Suprapubic skin (tissue), 4 donors: ENCODE results near the gene GNB1L. TPM values are rescaled to one million over a fixed set of nuclear protein-coding genes. Genes with fewer than 3 reads are reported as not detected.

ENCODE experiments used
- DNase-seq, 2 donors: peaks; one replicate each; pipeline ENCODE4 v3.0.0-alpha.2; 2019; ENCODE audit warnings: low spot score in 2 of 2
- H3K27ac ChIP-seq: fragments of 200-600 bp; sonication (generic); one replicate; pipeline ENCODE4 v1.5.1; 2019
- H3K27me3 ChIP-seq: fragments of 200-600 bp; sonication (generic); one replicate; pipeline ENCODE4 v1.5.1; 2019
- H3K36me3 ChIP-seq: fragments of 200-600 bp; sonication (generic); one replicate; pipeline ENCODE4 v1.5.1; 2019
- H3K4me1 ChIP-seq: fragments of 200-600 bp; sonication (generic); one replicate; pipeline ENCODE4 v1.5.1; 2019
- H3K4me3 ChIP-seq: fragments of 200-600 bp; sonication (generic); one replicate; pipeline ENCODE4 v1.5.1; 2019; ENCODE audit warnings: mild to moderate bottlenecking
- H3K9me3 ChIP-seq: fragments of 200-600 bp; sonication (generic); one replicate; pipeline ENCODE4 v1.5.1; 2019
- EP300 ChIP-seq: sonication (generic); formaldehyde crosslinking; IDR thresholded peaks from one replicate; pipeline ENCODE4 v1.6.1; 2017; ENCODE audit warnings: antibody characterized with exemption
- POLR2A ChIP-seq, 2 donors: fragments of 450-650 bp; IDR thresholded peaks; one replicate each; pipeline ENCODE4 v1.6.1; 2017; ENCODE audit warnings: antibody characterized with exemption in 2 of 2, mild to moderate bottlenecking in 2 of 2, moderate library complexity in 2 of 2
- POLR2AphosphoS5 ChIP-seq, 3 donors: sonication (generic); formaldehyde crosslinking; IDR thresholded peaks; one replicate each; pipeline ENCODE4 v1.6.1; 2017; ENCODE audit warnings: antibody characterized with exemption in 3 of 3
- WGBS: methylation state at CpG from one replicate; pipeline ENCODE4 v1.1.5; 2018; 5-methylcytosine and 5-hydroxymethylcytosine counted together
- total RNA-seq, 4 donors: library from RNA; depleted of rRNA; stranded (reverse); fragments of >200 nt; gene quantifications; one replicate each; pipeline ENCODE4 v1.1.0, GENCODE V29; 2016
- TF ChIP-seq, protein P1 (sequence below), 2 donors: fragments of 200-600 bp in 1 of 2; fragments of 450-650 bp in 1 of 2; sonication (generic) in 1 of 2; IDR thresholded peaks; one replicate each; pipeline ENCODE4 v1.5.1; 2016 to 2019; ENCODE audit warnings: antibody characterized with exemption in 2 of 2, mild to moderate bottlenecking in 1 of 2, moderate library complexity in 1 of 2

GNB1L gene
- total RNA-seq, 4 donors from 2014 or later: 6.3 to 14.6 (median 10.9) TPM

DNA sequence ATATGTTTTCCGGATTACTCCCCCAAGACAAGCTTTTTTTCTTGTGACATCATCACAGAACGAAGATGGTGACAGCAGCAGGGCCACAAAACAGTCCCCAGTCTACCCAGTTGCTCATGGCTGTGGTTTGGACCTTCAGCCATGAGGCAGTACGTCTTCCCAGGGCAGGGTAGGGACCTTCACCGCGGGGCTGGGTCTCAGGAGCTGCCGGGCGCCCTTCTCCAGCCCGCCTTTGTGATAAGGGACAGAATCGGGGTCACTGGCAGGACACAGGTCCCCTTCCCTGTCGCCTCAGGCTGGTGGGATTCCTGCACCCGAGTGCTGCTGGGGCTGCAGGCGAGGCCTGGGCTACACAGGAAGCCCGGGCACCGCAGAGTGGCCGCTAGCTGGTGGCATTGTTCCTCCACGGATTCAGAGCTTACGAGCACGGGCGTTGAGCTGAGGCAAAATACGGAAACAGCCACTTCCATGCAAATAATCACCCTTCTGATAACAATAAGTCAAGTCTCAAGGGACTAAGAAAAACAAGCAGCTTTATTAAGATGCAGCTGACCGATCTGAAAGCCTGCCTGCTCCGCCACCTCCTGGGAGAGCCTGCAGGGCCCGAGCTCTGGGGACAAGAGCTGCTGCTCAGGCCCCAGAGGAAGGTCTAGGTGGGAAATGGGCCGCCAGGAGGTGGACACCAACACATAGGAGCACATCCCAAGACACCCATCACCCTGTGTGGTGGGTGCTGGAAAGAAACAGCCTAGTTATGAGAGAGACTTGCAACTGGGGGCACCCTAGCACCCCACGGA is 81.8 kb downstream of the GNB1L start:
- TF ChIP-seq, protein P1, sequence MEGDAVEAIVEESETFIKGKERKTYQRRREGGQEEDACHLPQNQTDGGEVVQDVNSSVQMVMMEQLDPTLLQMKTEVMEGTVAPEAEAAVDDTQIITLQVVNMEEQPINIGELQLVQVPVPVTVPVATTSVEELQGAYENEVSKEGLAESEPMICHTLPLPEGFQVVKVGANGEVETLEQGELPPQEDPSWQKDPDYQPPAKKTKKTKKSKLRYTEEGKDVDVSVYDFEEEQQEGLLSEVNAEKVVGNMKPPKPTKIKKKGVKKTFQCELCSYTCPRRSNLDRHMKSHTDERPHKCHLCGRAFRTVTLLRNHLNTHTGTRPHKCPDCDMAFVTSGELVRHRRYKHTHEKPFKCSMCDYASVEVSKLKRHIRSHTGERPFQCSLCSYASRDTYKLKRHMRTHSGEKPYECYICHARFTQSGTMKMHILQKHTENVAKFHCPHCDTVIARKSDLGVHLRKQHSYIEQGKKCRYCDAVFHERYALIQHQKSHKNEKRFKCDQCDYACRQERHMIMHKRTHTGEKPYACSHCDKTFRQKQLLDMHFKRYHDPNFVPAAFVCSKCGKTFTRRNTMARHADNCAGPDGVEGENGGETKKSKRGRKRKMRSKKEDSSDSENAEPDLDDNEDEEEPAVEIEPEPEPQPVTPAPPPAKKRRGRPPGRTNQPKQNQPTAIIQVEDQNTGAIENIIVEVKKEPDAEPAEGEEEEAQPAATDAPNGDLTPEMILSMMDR (IDR thresholded peaks at IDR 0.05): no peak
- no peak for TF ChIP-seq EP300
- peaks cover 23% of the 10 kb centered on the region for H3K4me1 ChIP-seq
- WGBS: 88% methylated on average over 17 of the region's 25 CpGs
- no peak overlapping the region for H3K27ac ChIP-seq
- H3K36me3 ChIP-seq: no peaks in the 10 kb centered on the region
- no peaks in the 10 kb centered on the region for H3K9me3 ChIP-seq
- DNase-seq: no peak
- H3K4me3 ChIP-seq: no peak overlapping the region
- H3K27me3 ChIP-seq: no peaks in the 10 kb centered on the region

DNA sequence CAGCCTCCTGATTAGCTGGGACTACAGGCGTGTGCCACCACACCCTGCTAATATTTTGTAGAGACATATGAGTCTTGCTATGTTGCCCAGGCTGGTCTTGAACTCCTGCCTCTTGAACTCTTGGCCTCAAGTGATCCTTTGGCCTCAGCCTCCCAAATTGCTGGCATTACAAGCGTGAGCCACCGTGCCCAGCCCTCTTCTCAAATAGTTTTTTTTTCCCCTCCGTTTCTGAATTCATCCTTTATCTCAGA is 82.3 kb downstream of the GNB1L start:
- Histone ChIP-seq H3K27me3 (peaks cover 1% of the 10 kb centered on the region), H3K4me3 (no peak overlapping the region), H3K27ac (no peak overlapping the region), H3K36me3 (no peaks in the 10 kb centered on the region), H3K9me3 (no peaks in the 10 kb centered on the region), H3K4me1 (peaks cover 29% of the 10 kb centered on the region)
- TF ChIP-seq POLR2AphosphoS5 (IDR thresholded peaks at IDR 0.05) (no peak), EP300 (no peak), POLR2A (IDR thresholded peaks at IDR 0.05) (no peak)
- TF ChIP-seq, protein P1 (IDR thresholded peaks at IDR 0.05): no peak
- no peak for DNase-seq
- WGBS: 70% methylated on average over 4 of the region's 4 CpGs

DNA sequence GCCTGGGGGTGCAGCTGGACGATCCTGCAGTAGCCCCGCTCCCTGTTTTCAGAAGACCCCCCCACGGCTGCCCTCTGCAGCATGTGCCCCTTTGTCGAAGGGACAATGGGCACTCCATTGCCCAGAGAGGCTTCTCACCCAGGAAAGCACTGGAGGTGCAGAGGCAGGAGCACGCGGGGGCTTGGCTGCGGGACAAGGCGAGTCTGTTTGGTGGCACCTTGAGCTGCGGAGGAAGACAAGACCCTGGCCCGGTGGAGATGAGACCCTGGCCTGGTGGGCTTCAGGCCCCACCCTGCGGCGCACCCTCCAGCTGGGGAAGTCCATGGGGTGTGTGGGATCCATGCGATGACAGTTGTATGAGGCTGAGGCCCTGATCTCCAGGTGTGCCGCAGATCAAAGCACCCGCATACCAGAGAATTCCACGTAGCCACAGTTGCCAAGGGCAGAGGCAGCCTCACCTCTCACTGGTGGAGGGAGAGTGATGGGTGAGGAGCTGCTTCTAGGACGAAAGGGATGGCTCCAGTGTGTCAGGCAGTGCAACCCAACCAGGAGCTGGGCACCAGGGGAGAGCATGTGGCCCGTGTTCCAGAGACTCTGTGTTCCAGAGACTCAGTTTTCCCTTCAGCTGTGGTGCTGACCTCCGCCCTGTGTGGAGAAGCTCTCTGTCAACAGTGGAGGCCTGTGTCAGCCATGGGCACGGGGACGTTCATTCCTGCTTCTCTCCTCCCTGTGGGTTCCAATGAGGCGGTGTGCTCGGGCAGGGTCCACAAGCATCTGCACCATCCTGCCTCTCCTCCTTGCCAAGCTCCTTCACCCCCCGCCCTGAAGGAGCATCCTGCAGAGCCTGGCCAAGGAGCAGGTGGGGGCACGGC is 84.1 kb downstream of the GNB1L start:
- Histone ChIP-seq H3K36me3 (no peaks in the 10 kb centered on the region), H3K27me3 (peaks cover 8% of the 10 kb centered on the region), H3K4me1 (peaks cover 31% of the 10 kb centered on the region), H3K4me3 (no peak overlapping the region), H3K27ac (no peak overlapping the region), H3K9me3 (no peaks in the 10 kb centered on the region)
- 77% methylated on average over 14 of the region's 25 CpGs for WGBS
- DNase-seq: no peak
- no peak for TF ChIP-seq POLR2A (IDR thresholded peaks at IDR 0.05)
- TF ChIP-seq EP300: no peak
- TF ChIP-seq, protein P1 (IDR thresholded peaks at IDR 0.05): no peak
- TF ChIP-seq POLR2AphosphoS5 (IDR thresholded peaks at IDR 0.05): no peak

DNA sequence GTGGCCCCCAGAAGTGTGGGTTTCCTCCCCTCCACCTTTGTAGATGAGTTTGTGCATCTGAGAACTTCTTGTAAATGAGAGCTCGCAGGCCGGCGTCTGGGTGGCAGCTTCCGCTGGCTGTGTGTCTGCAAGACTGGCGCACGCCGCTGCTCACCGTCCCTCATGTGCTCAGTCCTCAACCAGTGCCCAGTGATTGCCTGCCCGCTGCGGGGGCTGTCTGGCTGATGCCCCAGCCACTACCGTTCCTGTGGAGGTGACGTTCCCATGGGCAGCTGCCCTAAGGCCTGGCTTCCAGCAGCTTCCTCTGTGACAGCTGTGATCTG is 85.3 kb downstream of the GNB1L start:
- TF ChIP-seq POLR2A (IDR thresholded peaks at IDR 0.05) (no peak), POLR2AphosphoS5 (IDR thresholded peaks at IDR 0.05) (no peak), EP300 (no peak)
- TF ChIP-seq, protein P1 (IDR thresholded peaks at IDR 0.05): no peak
- WGBS: no CpG with 5 or more reads among the region's 12 CpGs
- H3K4me1 ChIP-seq: peaks cover 43% of the 10 kb centered on the region
- no peaks in the 10 kb centered on the region for H3K36me3 ChIP-seq
- no peaks in the 10 kb centered on the region for H3K9me3 ChIP-seq
- no peak overlapping the region for H3K4me3 ChIP-seq
- no peak for DNase-seq
- peaks cover 8% of the 10 kb centered on the region for H3K27me3 ChIP-seq
- H3K27ac ChIP-seq: no peak overlapping the region
